BE2C (cell line): Measurements from ENCODE around the gene ADPRHL1.
"Not testable (repeated sequence)": the region's sequence is repeated elsewhere in the genome, so short reads cannot be mapped to it uniquely, and the experiment has no call there.

Experiments used
- DNase-seq: peaks from one replicate; pipeline ENCODE4 v3.0.0-alpha.2; 2020
- H3K27me3 ChIP-seq: fragments of 250-450 bp; sonication (Bioruptor Pico); 2 replicates; pipeline ENCODE4 v1.5.1; 2020; ENCODE audit warnings: mild to moderate bottlenecking
- H3K36me3 ChIP-seq: fragments of 250-450 bp; sonication (Bioruptor Pico); 2 replicates; pipeline ENCODE4 v1.5.1; 2020; ENCODE audit warnings: mild to moderate bottlenecking
- H3K4me1 ChIP-seq: fragments of 250-450 bp; sonication (Bioruptor Pico); 2 replicates; pipeline ENCODE4 v1.5.1; 2020
- H3K4me3 ChIP-seq: 2 replicates; pipeline ENCODE4 v1.5.1; 2011; ENCODE audit warnings: low read depth, low read length
- H3K9me3 ChIP-seq: fragments of 250-450 bp; sonication (Bioruptor Pico); 2 replicates; pipeline ENCODE4 v1.5.1; 2020
- CTCF ChIP-seq: IDR thresholded peaks from 2 replicates; pipeline ENCODE4 v1.5.1; 2012; ENCODE audit warnings: mild to moderate bottlenecking, low read depth, low read length

The ADPRHL1 gene

GRCh38 chr13:113475280-113475679 lies 22.0 kb upstream of the ADPRHL1 start:
- Histone ChIP-seq H3K4me3 (no peak overlapping the region), H3K27me3 (no peaks in the 10 kb centered on the region), H3K4me1 (peaks cover 11% of the 10 kb centered on the region), H3K9me3 (no peaks in the 10 kb centered on the region), H3K36me3 (peaks cover 62% of the 10 kb centered on the region)
- no peak for DNase-seq
- no peak for TF ChIP-seq CTCF

DNA sequence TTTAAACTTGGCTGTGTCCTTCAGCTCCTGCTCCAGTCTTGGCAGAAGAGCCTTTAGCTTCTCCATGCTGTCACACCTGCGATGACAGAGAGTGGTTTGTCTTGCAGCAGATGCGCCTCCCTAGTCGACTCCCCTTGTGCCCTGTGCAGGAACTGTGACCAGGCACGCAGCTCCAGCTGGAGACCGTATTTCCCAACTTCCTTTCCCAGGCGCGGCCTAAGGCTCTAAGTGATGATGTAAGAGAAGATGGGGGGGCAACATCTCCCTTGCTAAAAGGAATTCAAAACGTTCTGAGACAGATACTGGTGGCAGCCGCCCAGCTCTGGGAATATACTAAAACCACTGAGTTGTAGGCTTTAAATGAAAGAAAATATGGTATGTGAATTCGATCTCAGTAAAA lies 20.9 kb upstream of the ADPRHL1 start:
- no peaks in the 10 kb centered on the region for H3K27me3 ChIP-seq
- no peak overlapping the region for H3K4me3 ChIP-seq
- peaks cover 11% of the 10 kb centered on the region for H3K4me1 ChIP-seq
- H3K9me3 ChIP-seq = no peaks in the 10 kb centered on the region
- peaks cover 51% of the 10 kb centered on the region for H3K36me3 ChIP-seq
- DNase-seq = no peak
- TF ChIP-seq CTCF = no peak

DNA sequence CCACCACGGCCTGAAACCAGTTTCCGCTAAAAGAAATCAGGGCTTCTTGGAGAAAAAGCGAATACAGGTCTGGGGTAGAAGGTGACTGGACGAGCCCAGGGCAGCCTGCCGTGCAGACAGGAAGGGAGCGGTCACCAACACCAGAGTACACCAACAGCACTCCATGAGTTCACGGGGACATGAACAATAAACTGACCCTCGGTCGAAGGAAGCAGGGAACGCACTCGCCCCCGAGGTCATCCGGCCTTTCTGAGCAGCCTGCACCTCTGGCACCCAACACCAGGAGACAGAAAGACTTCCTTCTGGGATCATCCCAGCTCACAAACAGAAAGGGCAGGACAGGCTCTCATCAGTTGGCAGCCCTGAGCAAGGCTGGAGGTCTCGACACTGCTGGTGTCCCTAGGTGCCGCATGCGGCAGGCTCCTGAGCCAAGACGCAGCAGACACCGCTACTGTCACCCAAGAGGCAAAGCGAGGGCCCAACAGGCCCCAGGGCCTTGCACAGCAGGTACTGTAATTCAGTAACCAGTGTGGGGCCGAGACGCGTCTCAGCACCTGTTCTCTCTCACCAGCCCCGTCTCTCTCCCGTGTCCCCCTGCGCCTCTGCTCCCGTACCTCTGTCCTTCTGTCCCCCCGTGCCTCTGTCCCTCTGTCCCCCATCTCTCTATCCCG lies 19.2 kb upstream of the ADPRHL1 start:
- no peaks in the 10 kb centered on the region for H3K9me3 ChIP-seq
- H3K4me1 ChIP-seq = peaks cover 7% of the 10 kb centered on the region
- H3K36me3 ChIP-seq = peaks cover 49% of the 10 kb centered on the region
- no peak overlapping the region for H3K4me3 ChIP-seq
- no peak for TF ChIP-seq CTCF
- no peak for DNase-seq
- no peaks in the 10 kb centered on the region for H3K27me3 ChIP-seq

- H3K4me3 ChIP-seq = no peak overlapping the region
- no peak for DNase-seq
- H3K36me3 ChIP-seq = peaks cover 55% of the 10 kb centered on the region
- H3K4me1 ChIP-seq = peaks cover 3% of the 10 kb centered on the region; the same call in 1 of the 2 replicates
- TF ChIP-seq CTCF = no peak
- no peaks in the 10 kb centered on the region for H3K9me3 ChIP-seq
- no peaks in the 10 kb centered on the region for H3K27me3 ChIP-seq
Measured at GRCh38 chr13:113471844-113472243, 18.6 kb upstream of the ADPRHL1 start.

DNA sequence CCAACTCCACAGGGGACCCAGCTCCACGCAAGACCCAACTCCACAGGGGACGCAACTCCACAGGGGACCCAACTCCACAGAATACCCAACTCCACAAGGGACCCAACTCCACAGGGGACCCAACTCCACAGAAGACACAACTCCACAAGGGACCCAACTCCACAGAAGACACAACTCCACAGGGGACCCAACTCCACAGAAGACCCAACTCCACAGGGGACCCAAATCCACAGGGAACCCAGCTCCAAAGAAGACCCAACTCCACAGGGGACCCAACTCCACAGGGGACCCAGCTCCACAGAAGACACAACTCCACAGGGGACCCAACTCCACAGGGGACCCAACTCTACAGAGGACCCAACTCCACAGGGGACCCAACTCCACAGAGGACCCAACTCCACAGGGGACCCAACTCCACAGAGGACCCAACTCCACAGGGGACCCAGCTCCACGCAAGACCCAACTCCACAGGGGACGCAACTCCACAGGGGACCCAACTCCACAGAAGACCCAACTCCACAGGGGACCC lies 17.4 kb upstream of the ADPRHL1 start:
- peaks cover 57% of the 10 kb centered on the region for H3K36me3 ChIP-seq
- not testable (repeated sequence) for DNase-seq, H3K4me3 ChIP-seq, H3K4me1 ChIP-seq, H3K9me3 ChIP-seq, H3K27me3 ChIP-seq

DNA sequence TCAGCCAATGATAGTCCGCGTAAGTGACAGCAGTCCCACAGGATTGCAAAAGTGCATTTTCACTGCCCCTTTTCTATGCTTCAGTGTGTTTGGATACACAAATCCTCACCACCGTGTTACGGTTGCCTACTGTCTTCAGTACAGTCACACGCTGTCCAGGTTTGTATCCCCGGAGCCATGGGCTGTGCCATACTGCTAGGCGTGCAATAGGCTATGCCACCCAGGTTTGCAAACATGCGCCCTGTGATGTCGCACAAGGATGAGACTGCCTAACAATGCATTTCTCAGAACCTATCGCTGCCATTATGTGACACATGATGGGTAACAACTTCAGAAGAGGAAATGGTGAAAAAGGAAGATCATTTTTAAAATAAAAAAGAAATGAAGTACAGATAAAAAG lies 16.8 kb upstream of the ADPRHL1 start:
- Histone ChIP-seq H3K27me3 (no peaks in the 10 kb centered on the region), H3K9me3 (no peaks in the 10 kb centered on the region), H3K4me1 (no peaks in the 10 kb centered on the region), H3K36me3 (peaks cover 51% of the 10 kb centered on the region), H3K4me3 (no peak overlapping the region)
- DNase-seq = no peak
- TF ChIP-seq CTCF = no peak

GRCh38 chr13:113469582-113469981 lies 16.3 kb upstream of the ADPRHL1 start:
- Histone ChIP-seq H3K9me3 (no peaks in the 10 kb centered on the region), H3K36me3 (peaks cover 46% of the 10 kb centered on the region)

More at GRCh38 chr13:113469582-113469981, 16.3 kb upstream of the ADPRHL1 start:
- no peak overlapping the region for H3K4me3 ChIP-seq
- no peak for TF ChIP-seq CTCF
- no peaks in the 10 kb centered on the region for H3K27me3 ChIP-seq
- no peak for DNase-seq
- no peaks in the 10 kb centered on the region for H3K4me1 ChIP-seq
